ENCODE measurements around the gene HDGF.

Gene HDGF

GRCh38 chr1:156746728-156747631 is 4.5 kb downstream of the HDGF start:
- no peak for DNase-seq (ENCODE audit: low spot score)
- Mint-ChIP-seq H3K36me3 (ENCODE audit: low read depth) (peaks cover 50% of the 10 kb centered on the region), H3K4me3 (peak overlapping the region; percentile 98), H3K27me3 (ENCODE audit: low read depth) (no peaks in the 10 kb centered on the region), H3K27ac (peak overlapping the region; percentile 96), H3K9me3 (no peaks in the 10 kb centered on the region), H3K4me1 (ENCODE audit: low read depth) (peaks cover 50% of the 10 kb centered on the region)

GRCh38 chr1:156746406-156746727 is 5.1 kb downstream of the HDGF start:
- Mint-ChIP-seq H3K9me3 (no peaks in the 10 kb centered on the region), H3K27me3 (ENCODE audit: low read depth) (no peaks in the 10 kb centered on the region), H3K4me3 (peak overlapping the region; percentile 78), H3K27ac (peak overlapping the region; percentile 90), H3K4me1 (ENCODE audit: low read depth) (peaks cover 53% of the 10 kb centered on the region), H3K36me3 (ENCODE audit: low read depth) (peaks cover 54% of the 10 kb centered on the region)
- DNase-seq (ENCODE audit: low spot score), result no peak

GRCh38 chr1:156745881-156746280 is 5.6 kb downstream of the HDGF start:
- Mint-ChIP-seq H3K27ac (peak overlapping the region; percentile 90), H3K4me3 (peak overlapping the region; percentile 78), H3K9me3 (no peaks in the 10 kb centered on the region), H3K4me1 (ENCODE audit: low read depth) (peaks cover 56% of the 10 kb centered on the region), H3K36me3 (ENCODE audit: low read depth) (peaks cover 58% of the 10 kb centered on the region), H3K27me3 (ENCODE audit: low read depth) (no peaks in the 10 kb centered on the region)
- no peak for DNase-seq (ENCODE audit: low spot score)

- Mint-ChIP-seq H3K27ac (peak overlapping the region; percentile 56), H3K36me3 (ENCODE audit: low read depth) (peaks cover 54% of the 10 kb centered on the region), H3K9me3 (no peaks in the 10 kb centered on the region), H3K4me1 (ENCODE audit: low read depth) (peaks cover 60% of the 10 kb centered on the region), H3K27me3 (ENCODE audit: low read depth) (no peaks in the 10 kb centered on the region), H3K4me3 (no peak overlapping the region)
- no peak for DNase-seq (ENCODE audit: low spot score)
These were observed 6.6 kb downstream of the HDGF start for GRCh38 chr1:156744786-156745419.

- H3K4me1 Mint-ChIP-seq (ENCODE audit: low read depth), result peaks cover 54% of the 10 kb centered on the region
- peaks cover 50% of the 10 kb centered on the region for H3K36me3 Mint-ChIP-seq (ENCODE audit: low read depth)
- no peak for DNase-seq (ENCODE audit: low spot score)
- H3K9me3 Mint-ChIP-seq, result no peaks in the 10 kb centered on the region
- no peak overlapping the region for H3K4me3 Mint-ChIP-seq
- peak overlapping the region; percentile 56 for H3K27ac Mint-ChIP-seq
- no peaks in the 10 kb centered on the region for H3K27me3 Mint-ChIP-seq (ENCODE audit: low read depth)
These were observed 7.1 kb downstream of the HDGF start for GRCh38 chr1:156744344-156744743.

GRCh38 chr1:156743367-156744302 is 7.8 kb downstream of the HDGF start:
- Mint-ChIP-seq H3K9me3 (no peaks in the 10 kb centered on the region), H3K27ac (peak overlapping the region; percentile 24), H3K36me3 (ENCODE audit: low read depth) (peaks cover 43% of the 10 kb centered on the region), H3K27me3 (ENCODE audit: low read depth) (no peaks in the 10 kb centered on the region), H3K4me3 (no peak overlapping the region), H3K4me1 (ENCODE audit: low read depth) (peaks cover 47% of the 10 kb centered on the region)
- no peak for DNase-seq (ENCODE audit: low spot score)

GRCh38 chr1:156742801-156743200 is 8.7 kb downstream of the HDGF start:
- no peak overlapping the region for H3K27ac Mint-ChIP-seq
- H3K36me3 Mint-ChIP-seq (ENCODE audit: low read depth), result peaks cover 42% of the 10 kb centered on the region
- H3K4me3 Mint-ChIP-seq, result no peak overlapping the region
- H3K4me1 Mint-ChIP-seq (ENCODE audit: low read depth), result peaks cover 39% of the 10 kb centered on the region
- no peak for DNase-seq (ENCODE audit: low spot score)
- no peaks in the 10 kb centered on the region for H3K9me3 Mint-ChIP-seq
- H3K27me3 Mint-ChIP-seq (ENCODE audit: low read depth), result no peaks in the 10 kb centered on the region

GRCh38 chr1:156742017-156742416 is 9.5 kb downstream of the HDGF start:
- Mint-ChIP-seq H3K4me1 (ENCODE audit: low read depth) (peaks cover 33% of the 10 kb centered on the region), H3K4me3 (peak overlapping the region; percentile 98), H3K27ac (peak overlapping the region; percentile 95), H3K9me3 (no peaks in the 10 kb centered on the region), H3K36me3 (ENCODE audit: low read depth) (peaks cover 46% of the 10 kb centered on the region), H3K27me3 (ENCODE audit: low read depth) (no peaks in the 10 kb centered on the region)
- no peak for DNase-seq (ENCODE audit: low spot score)

- peaks cover 46% of the 10 kb centered on the region for H3K36me3 Mint-ChIP-seq (ENCODE audit: low read depth)
- H3K9me3 Mint-ChIP-seq, result no peaks in the 10 kb centered on the region
- H3K4me1 Mint-ChIP-seq (ENCODE audit: low read depth), result peaks cover 32% of the 10 kb centered on the region
- H3K27ac Mint-ChIP-seq, result peak overlapping the region; percentile 95
- H3K4me3 Mint-ChIP-seq, result peak overlapping the region; percentile 98
- no peaks in the 10 kb centered on the region for H3K27me3 Mint-ChIP-seq (ENCODE audit: low read depth)
- peak; percentile 37 for DNase-seq (ENCODE audit: low spot score)
These were observed 9.9 kb downstream of the HDGF start for GRCh38 chr1:156741481-156741983.

GRCh38 chr1:156740741-156741480 is 10.6 kb downstream of the HDGF start, which contains the start of gene MRPL24:
Gene MRPL24, minus strand, starts transcription at chr1:156741088. Its CDS starts 2,384 bp downstream, at chr1:156738704.
- Mint-ChIP-seq H3K4me1 (ENCODE audit: low read depth) (peaks cover 27% of the 10 kb centered on the region), H3K36me3 (ENCODE audit: low read depth) (peaks cover 48% of the 10 kb centered on the region), H3K4me3 (peak within 1 kb of the TSS; percentile 98), H3K27ac (peak within 1 kb of the TSS; percentile 95), H3K27me3 (ENCODE audit: low read depth) (no peaks in the 10 kb centered on the region), H3K9me3 (no peaks in the 10 kb centered on the region)
- DNase-seq (ENCODE audit: low spot score), result peak; percentile 98

GRCh38 chr1:156740237-156740740 is 11.2 kb downstream of the HDGF start:
- peaks cover 20% of the 10 kb centered on the region for H3K4me1 Mint-ChIP-seq (ENCODE audit: low read depth)
- no peaks in the 10 kb centered on the region for H3K9me3 Mint-ChIP-seq
- peaks cover 43% of the 10 kb centered on the region for H3K36me3 Mint-ChIP-seq (ENCODE audit: low read depth)
- H3K4me3 Mint-ChIP-seq, result peak overlapping the region; percentile 98
- no peaks in the 10 kb centered on the region for H3K27me3 Mint-ChIP-seq (ENCODE audit: low read depth)
- no peak for DNase-seq (ENCODE audit: low spot score)
- H3K27ac Mint-ChIP-seq, result peak overlapping the region; percentile 95

- no peaks in the 10 kb centered on the region for H3K27me3 Mint-ChIP-seq (ENCODE audit: low read depth)
- H3K4me3 Mint-ChIP-seq, result no peak overlapping the region
- peaks cover 19% of the 10 kb centered on the region for H3K4me1 Mint-ChIP-seq (ENCODE audit: low read depth)
- H3K36me3 Mint-ChIP-seq (ENCODE audit: low read depth), result peaks cover 35% of the 10 kb centered on the region
- peak overlapping the region; percentile 6 for H3K27ac Mint-ChIP-seq
- DNase-seq (ENCODE audit: low spot score), result no peak
- H3K9me3 Mint-ChIP-seq, result no peaks in the 10 kb centered on the region
These were observed 12.6 kb downstream of the HDGF start for GRCh38 chr1:156738916-156739315.

GRCh38 chr1:156738407-156738806 is 13.1 kb downstream of the HDGF start:
- H3K27me3 Mint-ChIP-seq (ENCODE audit: low read depth), result no peaks in the 10 kb centered on the region
- H3K4me1 Mint-ChIP-seq (ENCODE audit: low read depth), result peaks cover 19% of the 10 kb centered on the region
- H3K27ac Mint-ChIP-seq, result peak overlapping the region; percentile 31
- no peak overlapping the region for H3K4me3 Mint-ChIP-seq
- H3K9me3 Mint-ChIP-seq, result no peaks in the 10 kb centered on the region
- no peak for DNase-seq (ENCODE audit: low spot score)
- H3K36me3 Mint-ChIP-seq (ENCODE audit: low read depth), result peaks cover 32% of the 10 kb centered on the region
